HG03575 (cell line): ENCODE results near the gene LEPR.

Source experiments
- ATAC-seq: cut with Tn5 transposase; IDR thresholded peaks from one replicate; pipeline ENCODE4 v1.9.1; 2021; ENCODE audit not compliant: unreplicated experiment, insufficient number of reproducible peaks, low FRiP score; ENCODE audit errors: extremely low read depth

Gene LEPR

GRCh38 chr1:65467536-65467935, 47.1 kb downstream of the LEPR start:
- ATAC-seq: no peak

GRCh38 chr1:65469126-65469888, 48.8 kb downstream of the LEPR start:
- ATAC-seq: no peak

GRCh38 chr1:65469889-65470340, 49.4 kb downstream of the LEPR start:
- ATAC-seq: no peak
